ENCODE results near the gene SYNDIG1. TPM values are rescaled to one million over a fixed set of nuclear protein-coding genes. Genes with fewer than 3 reads are reported as not detected.
A peak's percentile ranks its signal among the peaks of the same experiment; 100 is the strongest.

SYNDIG1 gene
- total RNA-seq, 4 donors from 2014 or later = 0.20 to 1.3 (median 0.66) TPM; not detected in 1

GRCh38 chr20:24469894-24470745, 691 bp downstream of the SYNDIG1 start:
- H3K36me3 ChIP-seq = no peaks in the 10 kb centered on the region
- no peak overlapping the region for H3K27ac ChIP-seq
- ATAC-seq = no peak
- in situ Hi-C loops (cut with MboI; ENCODE audit: low sequenced_read_pairs in 4 of 4) (loop anchor here in 1 of 4 donors (25.0 kb wide), 1 partner anchor 308 kb away; no protein-coding TSS in a partner anchor), intact Hi-C loops (cut with DNase I; ENCODE audit: low total_unique reads) (no loop called here)
- no peaks in the 10 kb centered on the region for H3K9me3 ChIP-seq
- H3K27me3 ChIP-seq = peaks cover 24 to 38% (median 35%) of the 10 kb centered on the region in 3 donors
- H3K4me3 ChIP-seq = peak overlapping the region in 3 of 4 donors; percentile 22 to 39 (median 38)
- TF ChIP-seq POLR2A (IDR thresholded peaks at IDR 0.05) (no peak), CTCF (IDR thresholded peaks at IDR 0.05 in 4 of 5, conservative IDR thresholded peaks at IDR 0.05 in 1 of 5) (no peak)
- no peaks in the 10 kb centered on the region for H3K4me1 ChIP-seq
- no peak for DNase-seq

- in situ Hi-C loops (cut with MboI; ENCODE audit: low sequenced_read_pairs in 4 of 4) (loop anchor here in 1 of 4 donors (25.0 kb wide), 1 partner anchor 309 kb away; no protein-coding TSS in a partner anchor), intact Hi-C loops (cut with DNase I; ENCODE audit: low total_unique reads) (no loop called here)
- peaks cover 24 to 38% (median 35%) of the 10 kb centered on the region in 3 donors for H3K27me3 ChIP-seq
- H3K4me3 ChIP-seq = peak overlapping the region in 3 of 4 donors; percentile 15 to 39 (median 38)
- no peaks in the 10 kb centered on the region for H3K36me3 ChIP-seq
- H3K9me3 ChIP-seq = no peaks in the 10 kb centered on the region
- TF ChIP-seq CTCF (IDR thresholded peaks at IDR 0.05 in 4 of 5, conservative IDR thresholded peaks at IDR 0.05 in 1 of 5) (no peak), POLR2A (IDR thresholded peaks at IDR 0.05) (no peak)
- no peaks in the 10 kb centered on the region for H3K4me1 ChIP-seq
- ATAC-seq (no peak), DNase-seq (no peak)
- no peak overlapping the region for H3K27ac ChIP-seq
These were observed 1.5 kb downstream of the SYNDIG1 start for GRCh38 chr20:24470746-24471582.

- Histone ChIP-seq H3K27ac (no peak overlapping the region), H3K9me3 (no peaks in the 10 kb centered on the region), H3K27me3 (peaks cover 24 to 39% (median 35%) of the 10 kb centered on the region in 3 donors), H3K4me1 (no peaks in the 10 kb centered on the region), H3K4me3 (no peak overlapping the region), H3K36me3 (no peaks in the 10 kb centered on the region)
- in situ Hi-C loops (cut with MboI; ENCODE audit: low sequenced_read_pairs in 4 of 4) (loop anchor here in 1 of 4 donors (25.0 kb wide), 1 partner anchor 310 kb away; no protein-coding TSS in a partner anchor), intact Hi-C loops (cut with DNase I; ENCODE audit: low total_unique reads) (no loop called here)
- DNase-seq (no peak), ATAC-seq (no peak)
- no peak for TF ChIP-seq POLR2A (IDR thresholded peaks at IDR 0.05)
- no peak for TF ChIP-seq CTCF (IDR thresholded peaks at IDR 0.05 in 4 of 5, conservative IDR thresholded peaks at IDR 0.05 in 1 of 5)
These were observed 3.0 kb downstream of the SYNDIG1 start for GRCh38 chr20:24472426-24472825.

GRCh38 chr20:24473435-24474223, 4.2 kb downstream of the SYNDIG1 start:
- Histone ChIP-seq H3K4me3 (no peak overlapping the region), H3K27me3 (peaks cover 17 to 35% (median 35%) of the 10 kb centered on the region in 3 donors), H3K9me3 (no peaks in the 10 kb centered on the region), H3K36me3 (no peaks in the 10 kb centered on the region), H3K4me1 (no peaks in the 10 kb centered on the region), H3K27ac (no peak overlapping the region)
- no peak for DNase-seq
- intact Hi-C loops (cut with DNase I; ENCODE audit: low total_unique reads) (no loop called here), in situ Hi-C loops (cut with MboI; ENCODE audit: low sequenced_read_pairs in 4 of 4) (loop anchor here in 1 of 4 donors (25.0 kb wide), 1 partner anchor 311 kb away; no protein-coding TSS in a partner anchor)
- no peak for ATAC-seq
- no peak for TF ChIP-seq CTCF (IDR thresholded peaks at IDR 0.05 in 4 of 5, conservative IDR thresholded peaks at IDR 0.05 in 1 of 5)
- no peak for TF ChIP-seq POLR2A (IDR thresholded peaks at IDR 0.05)

Measured in gastrocnemius medialis (tissue), 4 donors.